Fibroblast of the conjunctiva (primary cell): ENCODE results near the gene KANSL3.
A peak's percentile ranks its signal among the peaks of the same experiment; 100 is the strongest.
"Not testable (repeated sequence)": the region's sequence is repeated elsewhere in the genome, so short reads cannot be mapped to it uniquely, and the experiment has no call there.

ENCODE experiments used
- DNase-seq: peaks from one replicate; pipeline ENCODE4 v3.0.0-alpha.2; 2010; ENCODE audit warnings: low read depth

The KANSL3 gene

DNA sequence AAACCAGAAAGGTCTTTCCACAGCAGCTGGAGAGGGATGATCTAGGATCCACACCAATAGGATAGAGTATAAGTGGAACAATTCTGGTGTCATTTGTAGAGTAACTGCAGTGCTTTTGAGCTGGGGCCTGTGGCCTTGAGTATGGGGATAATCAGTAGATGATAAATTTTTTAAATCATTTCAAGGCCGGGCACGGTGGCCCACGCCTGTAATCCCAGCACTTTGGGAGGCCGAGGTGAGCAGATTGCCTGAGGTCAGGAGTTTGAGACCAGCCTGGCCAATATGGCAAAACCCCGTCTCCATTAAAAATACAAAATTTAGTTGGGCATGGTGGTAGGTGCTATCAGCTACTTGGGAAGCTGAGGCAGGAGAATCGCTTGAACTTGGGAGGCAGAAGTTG is 80.7 kb downstream of the KANSL3 start:
- not testable (repeated sequence) for DNase-seq

DNA sequence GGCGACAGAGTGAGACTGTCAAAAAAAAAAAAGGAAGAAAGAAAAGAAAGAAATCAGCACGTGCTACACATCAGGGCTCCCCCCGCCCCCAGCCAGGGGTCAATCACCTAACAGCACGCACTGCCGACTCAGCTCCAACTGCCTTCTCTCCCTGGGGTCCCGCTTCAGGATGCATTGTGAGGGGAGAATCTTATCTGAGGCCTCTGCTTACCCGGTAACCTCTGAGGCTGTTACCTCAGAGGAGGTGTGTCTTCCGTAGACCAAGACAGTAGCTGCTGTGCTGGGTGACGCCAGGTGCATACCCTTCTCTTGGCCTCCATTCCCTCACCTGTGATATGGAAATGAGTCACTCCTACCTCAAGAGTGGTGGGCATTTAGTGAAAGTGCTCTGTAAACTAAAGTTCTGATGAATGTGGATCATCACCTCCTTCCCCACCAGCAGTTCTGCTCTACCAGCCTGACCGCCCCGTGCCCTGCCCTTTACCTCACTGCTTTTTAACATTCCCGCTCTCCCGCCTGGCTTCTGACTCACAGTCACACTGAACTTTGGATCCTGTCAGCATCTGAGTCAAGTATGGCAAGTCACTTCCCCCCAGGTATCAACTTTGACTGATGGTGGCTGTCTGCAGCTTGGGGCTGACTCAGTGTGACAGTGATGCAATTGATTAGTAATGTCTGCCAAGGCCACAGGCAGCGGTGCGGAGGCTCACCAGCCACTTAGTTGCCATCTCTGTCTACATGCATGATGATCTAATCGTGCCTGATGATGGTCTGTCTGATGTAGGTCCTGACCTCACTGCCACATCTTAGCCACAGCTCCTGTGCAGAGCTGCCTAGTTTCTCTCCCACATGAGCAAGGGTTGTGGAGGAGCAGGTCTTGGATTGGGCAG is 81.4 kb downstream of the KANSL3 start:
- peak; percentile 22 for DNase-seq

DNA sequence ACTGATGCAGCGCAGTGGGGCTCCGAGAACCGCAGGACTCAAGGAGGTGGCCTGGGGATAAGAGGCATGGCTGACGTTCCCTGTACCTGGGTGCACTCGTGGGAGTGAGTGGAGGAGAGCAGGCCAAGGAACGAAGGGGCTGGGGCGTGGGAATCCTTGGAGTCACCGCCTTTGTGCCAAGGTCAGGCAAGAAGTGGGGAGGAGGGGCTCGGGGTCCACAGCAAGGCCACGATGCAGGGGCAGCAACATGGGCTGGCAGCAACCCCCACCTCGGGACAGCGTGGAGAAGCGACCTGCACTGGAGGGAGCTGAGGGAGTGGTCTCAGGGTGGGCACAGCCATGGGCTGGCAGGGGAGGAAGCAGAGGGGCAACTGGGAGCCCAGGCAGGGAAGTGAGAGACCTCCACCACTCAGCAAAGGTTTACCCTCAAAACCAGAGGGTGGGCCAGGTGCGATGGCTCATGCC is 82.9 kb downstream of the KANSL3 start:
- DNase-seq, result no peak

DNA sequence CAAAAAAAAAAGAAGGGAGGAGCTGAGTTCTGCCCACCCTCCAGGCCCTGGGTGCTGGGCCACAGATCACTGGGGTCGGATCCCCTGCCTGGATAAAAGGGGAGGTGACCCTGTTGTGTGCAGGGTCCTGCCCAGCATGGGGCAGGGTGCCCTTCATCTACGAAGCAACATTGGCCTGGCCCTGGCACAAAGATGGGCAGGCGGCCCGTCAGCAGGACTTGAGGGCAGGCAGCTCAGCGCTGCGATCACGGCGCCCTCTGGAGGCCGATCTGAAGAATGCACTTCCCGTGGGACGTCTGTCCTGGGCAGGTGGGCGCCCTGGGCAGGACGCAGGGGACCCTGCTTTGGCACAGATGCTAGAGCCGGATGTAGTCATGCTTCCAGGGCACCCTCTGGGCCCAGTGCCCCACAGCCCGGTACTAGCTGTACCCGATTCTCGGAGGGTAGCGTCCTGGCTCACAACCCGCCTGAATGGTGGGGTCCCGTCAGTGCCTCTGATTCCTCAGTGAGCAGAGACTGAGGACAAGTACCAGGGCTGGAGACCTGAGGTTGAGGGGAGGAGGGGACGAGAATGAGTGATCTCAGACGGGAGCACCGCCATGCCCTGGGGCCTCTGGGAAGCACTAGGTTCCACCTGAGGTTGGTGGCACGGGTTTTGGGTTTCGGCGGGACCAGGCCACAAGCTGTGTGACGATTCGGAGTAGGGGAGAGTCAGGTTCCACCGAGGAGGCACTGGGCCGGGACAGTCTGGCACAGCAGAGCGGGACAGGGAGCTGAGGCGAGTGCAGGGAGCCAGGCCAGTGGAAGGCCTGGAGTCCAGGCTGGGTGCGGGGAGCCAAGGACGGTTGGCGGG is 83.6 kb downstream of the KANSL3 start:
- peak; percentile 47 for DNase-seq

DNA sequence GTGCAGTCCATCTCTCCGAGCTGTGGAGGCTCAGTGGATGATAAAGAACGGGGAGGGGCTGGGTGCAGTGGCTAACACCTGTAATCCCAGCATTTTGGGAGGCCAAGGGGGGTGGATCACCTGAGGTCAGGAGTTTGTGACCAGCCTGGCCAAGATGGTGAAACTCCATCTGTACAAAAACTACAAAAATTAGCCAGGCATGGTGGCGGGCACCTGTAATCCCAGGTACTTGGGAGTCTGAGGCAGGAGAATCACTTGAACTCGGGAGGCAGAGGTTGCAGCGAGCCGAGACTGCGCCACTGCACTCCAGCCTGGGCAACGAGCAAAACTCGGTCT is 84.2 kb downstream of the KANSL3 start:
- not testable (repeated sequence) for DNase-seq

DNA sequence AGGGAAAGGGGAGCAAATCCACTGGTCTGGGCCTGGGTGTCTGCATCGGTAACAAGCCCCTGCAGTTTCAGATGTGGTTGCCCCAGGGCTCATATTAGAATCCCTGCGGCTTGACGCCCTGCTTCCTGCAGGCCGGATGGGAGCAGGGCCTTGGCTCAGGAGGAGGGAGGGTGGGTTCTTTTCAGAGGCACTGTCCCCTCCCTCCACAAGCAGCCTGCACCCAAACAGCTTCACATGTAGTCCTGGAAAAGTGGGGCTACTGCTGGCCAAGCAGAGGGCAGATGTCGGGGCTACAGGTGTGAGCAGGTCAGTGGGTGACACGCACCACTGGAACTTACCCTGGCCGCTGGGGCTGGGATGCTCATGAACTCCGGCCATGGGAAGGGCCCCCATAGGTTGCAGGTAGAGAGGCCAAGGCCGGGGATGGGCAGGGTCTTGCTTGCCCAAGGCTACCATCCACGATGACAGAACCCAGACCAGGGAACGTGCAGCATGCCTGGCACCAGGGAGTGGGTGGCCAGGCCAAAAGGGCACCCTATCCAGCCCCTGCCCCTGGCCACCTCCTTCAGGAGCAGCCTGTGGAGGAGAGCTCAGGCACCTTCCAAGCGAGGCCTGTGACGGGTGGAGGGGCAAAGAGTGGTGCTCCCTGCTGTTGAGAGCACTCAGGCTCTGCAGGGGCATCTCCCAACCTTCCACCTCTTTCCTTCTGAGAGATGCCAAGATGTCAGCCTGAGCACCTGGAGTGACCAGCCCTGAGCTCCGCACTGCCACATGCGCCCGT is 84.7 kb downstream of the KANSL3 start:
- no peak for DNase-seq

DNA sequence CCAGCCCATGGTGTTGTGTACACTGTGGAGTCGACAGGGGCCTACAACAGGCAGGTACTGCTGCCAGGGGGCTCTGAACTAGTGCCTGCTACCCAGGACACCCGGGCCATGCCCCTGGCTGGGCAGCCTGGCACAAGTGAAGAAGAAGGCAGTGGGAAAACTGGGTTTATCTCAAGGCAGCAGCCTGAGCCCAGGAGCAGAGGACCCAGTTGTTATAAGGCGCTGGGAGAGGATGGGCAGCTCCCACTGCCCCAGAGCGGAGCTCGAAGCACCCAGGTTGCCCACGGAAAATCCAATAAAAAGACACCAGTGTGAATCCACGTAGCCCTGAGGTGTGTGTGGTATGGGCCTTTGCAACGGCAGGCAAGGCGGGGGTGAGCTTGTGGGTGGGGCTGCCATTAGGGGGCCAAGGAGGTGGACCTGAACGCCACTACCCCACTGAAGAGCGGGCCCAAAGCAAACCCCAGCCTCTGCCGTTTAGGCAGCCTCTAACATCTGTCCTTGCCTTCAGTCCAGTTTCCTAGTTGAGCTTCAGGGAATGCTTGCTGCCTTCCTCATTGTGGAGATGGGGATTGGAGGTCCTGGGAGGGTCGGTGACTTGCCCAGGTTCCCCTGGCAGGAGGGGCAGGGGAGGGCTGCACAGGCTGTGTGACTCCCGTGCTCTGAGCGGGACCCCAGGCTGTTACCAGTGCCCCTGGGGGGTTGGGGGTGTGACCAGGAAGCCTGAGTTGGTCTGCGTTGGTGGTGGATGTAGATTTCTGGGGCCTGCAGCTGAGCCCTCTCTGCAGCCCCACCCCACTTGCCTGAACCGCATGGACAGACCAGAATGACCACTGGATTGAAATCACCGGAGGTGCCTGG is 85.6 kb downstream of the KANSL3 start:
- DNase-seq, result no peak

DNA sequence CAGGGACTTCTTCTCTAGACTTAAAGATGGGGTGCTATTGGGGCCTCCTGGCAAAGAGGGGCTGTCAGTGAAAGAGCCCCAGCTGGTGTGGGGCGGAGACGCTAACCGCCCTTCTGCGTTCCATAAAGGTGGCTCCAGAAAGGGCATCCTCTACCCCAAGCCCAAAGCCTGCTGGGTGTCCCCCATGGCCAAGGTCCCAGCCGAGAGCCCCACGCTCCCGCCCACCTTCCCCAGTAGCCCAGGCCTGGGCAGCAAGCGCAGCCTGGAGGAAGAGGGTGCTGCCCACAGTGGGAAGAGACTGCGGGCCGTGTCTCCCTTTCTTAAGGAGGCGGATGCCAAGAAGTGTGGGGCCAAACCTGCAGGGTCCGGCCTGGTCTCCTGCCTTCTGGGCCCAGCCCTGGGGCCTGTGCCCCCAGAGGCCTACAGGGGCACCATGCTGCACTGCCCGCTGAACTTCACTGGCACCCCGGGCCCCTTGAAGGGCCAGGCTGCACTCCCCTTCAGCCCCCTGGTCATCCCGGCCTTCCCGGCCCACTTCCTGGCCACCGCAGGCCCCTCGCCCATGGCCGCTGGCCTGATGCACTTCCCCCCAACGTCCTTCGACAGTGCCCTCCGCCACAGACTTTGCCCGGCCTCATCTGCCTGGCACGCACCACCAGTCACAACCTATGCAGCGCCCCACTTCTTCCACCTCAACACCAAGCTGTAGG is 86.4 kb downstream of the KANSL3 start:
- DNase-seq, result no peak

DNA sequence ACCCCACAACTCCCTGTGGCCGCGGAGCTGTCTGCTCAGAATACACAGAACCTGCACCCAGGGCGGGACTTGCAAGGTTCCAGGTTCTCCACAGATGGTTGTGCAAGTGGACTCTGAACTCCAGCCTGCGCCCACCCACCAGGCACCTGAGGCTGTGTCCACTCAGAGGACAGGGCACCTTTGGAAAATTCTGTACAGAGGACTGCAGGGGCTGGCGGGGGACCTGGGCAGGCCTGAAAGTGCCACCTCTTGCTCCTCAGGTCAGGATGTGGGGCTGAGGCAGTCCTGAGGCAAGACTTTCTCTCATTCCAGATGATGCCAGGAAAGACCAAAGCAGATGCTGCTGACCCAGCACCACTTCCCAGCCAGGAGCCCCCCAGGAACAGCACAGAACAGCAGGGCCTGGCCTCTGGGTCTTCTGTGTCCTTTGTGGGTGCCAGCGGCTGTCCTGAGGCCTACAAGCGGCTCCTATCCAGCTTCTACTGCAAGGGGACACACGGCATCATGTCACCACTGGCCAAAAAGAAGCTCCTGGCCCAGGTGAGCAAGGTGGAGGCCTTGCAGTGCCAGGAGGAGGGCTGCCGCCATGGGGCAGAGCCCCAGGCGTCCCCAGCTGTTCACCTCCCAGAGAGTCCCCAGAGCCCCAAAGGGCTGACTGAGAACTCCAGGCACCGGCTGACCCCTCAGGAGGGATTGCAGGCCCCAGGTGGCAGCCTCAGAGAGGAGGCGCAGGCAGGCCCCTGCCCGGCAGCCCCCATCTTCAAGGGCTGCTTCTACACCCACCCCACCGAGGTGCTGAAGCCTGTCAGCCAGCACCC is 87.1 kb downstream of the KANSL3 start:
- no peak for DNase-seq

DNA sequence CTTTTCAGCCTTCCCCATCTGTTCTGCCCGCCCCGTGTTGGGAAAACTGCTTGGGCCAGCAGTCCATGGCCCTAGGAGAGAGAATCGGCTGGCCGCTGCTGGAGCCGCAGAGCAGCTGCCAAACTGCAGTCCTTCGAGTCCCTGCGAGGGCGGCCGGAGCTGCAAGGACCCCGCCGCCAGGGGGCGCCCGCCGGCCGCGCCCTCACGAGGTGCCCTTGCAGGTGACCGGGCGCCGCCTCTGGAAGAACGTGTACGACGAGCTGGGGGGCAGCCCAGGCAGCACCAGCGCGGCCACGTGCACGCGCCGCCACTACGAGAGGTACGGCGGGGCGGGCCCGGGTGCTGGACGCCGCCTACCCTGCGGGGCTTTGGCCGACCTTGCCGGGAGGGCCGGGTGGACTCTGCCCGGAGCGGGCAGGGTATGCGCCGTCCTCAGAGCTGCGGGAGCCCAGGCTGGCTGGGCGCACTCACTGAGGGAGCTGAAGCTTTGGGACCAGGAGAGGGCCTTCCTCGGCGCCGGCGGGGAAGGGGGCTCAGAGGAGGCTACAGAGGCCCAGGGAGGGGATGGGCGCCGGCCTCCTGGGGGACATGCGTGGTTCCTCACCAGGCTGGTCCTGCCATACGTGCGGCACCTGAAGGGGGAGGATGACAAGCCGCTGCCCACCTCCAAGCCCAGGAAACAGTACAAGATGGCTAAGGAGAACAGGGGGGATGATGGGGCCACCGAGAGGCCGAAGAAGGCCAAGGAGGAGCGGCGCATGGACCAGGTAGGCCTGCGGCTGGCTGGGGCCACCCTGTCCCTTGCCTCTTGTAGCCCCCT is 87.9 kb downstream of the KANSL3 start:
- DNase-seq, result no peak

DNA sequence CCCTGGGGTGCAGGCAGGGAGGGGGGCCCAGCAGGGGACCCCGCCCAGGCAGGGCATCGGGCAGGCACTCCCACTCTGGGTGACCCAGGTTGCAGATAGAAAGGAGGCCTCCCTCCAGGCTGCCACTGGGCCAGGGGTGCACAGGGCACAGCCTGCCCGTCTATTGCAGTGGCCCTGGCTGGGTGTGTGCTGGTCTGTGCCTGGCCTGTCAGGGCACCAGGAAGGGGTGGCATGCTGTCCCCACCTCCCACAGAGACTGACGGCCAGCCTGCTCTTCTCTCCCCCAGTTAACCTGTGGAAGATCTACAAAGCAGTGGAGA is 88.7 kb downstream of the KANSL3 start:
- DNase-seq, result no peak

DNA sequence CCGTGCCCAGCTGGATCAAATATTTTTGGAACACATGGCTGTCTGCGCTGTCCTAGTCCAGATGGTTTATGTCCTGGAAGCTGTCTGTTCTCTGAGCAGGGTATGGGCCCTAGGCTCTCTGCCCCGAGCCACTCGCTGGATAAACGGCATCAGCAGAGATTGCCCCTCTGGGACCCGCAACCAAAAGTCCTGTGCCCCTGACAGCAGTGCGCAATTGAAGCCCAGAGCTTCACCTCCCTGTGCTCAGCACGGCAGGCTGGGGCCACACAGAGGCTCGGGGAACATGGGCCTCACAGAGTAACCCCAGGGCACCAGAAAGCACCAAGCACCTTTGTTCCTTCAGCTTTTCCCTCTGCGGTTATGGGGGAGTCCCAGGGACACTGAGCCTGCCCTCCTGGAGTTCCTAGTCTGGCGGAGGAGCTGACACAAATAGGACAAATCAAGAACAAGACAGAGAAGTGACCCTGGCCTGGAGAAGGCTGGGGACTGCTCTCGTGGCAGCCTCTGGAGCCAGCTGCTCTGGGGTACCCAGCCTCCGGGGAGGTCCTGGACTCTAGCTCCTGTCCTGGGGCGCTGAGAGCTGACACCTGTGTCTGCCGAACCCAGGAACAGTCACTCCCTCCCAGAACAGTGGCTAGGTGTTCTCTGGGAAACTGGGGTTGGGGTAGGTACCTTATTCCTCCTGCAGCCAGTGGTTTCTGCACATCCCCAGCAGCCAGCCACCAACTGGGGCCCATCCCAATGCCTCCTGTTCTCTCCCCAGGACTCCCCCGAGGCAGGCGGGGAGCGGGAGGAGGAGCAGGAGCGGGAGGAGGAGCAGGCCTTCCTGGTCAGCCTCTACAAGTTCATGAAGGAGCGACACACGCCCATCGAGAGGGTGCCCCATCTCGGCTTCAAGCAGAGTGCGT is 89.3 kb downstream of the KANSL3 start:
- DNase-seq, result no peak

DNA sequence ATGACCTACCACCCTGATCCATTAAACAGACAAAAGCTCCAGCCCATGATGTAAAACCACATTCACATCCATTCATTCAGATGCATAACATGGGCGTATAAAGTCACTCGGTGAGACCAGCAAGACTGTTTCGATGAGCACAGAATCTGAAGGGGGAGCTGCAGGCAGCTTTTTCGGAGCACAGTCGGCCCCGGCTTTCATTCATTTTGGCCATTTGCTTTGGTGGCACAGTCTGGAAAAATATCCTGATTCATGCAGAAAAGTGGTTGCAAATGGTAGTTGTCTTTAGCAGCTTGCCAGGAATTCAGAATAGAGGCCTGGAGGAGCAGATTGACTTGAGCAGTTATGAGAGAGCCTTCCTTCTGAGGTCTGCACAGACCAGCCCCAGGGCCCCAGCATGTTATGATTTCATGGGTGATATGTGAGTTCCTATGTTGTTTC is 90.4 kb downstream of the KANSL3 start:
- DNase-seq, result peak; percentile 23

DNA sequence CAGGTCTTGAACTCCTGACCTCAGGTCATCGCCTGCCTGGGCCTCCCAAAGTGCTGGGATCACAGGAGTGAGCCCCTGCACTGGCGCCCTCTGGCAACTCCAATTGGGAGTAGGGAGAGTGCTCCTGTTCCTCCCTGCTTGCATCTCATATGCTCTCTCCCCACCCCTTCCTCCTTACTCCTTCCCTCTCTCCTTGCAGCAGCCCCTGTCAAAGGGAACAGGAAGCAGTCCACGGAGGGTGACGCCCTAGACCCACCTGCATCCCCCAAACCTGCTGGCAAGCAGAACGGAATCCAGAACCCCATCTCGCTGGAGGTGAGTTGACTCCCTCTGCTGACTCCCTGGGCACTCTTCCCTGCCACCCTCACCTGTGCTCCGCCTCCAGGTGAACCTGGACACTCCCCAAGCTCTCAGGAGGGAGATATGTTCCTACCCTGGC is 90.9 kb downstream of the KANSL3 start:
- DNase-seq, result no peak

DNA sequence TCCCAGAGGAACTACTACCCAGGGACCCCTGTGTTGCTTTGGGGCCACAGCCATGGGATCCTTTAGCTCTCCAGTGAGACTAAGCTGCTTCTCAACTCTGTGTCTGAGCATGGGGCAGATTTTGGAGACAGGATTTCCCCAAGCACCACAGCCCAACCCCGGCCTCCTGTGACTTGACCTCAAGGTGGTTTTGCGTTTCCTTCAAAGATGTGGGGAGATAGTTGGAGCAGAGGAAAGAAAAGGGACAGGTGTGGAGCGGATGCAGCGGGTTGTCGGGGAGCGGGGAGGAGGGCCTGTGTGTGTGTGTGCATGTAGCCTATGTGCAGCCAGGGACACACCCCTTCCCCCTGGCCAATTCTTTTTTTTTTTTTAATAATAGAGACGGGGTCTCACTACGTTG is 91.3 kb downstream of the KANSL3 start:
- no peak for DNase-seq

DNA sequence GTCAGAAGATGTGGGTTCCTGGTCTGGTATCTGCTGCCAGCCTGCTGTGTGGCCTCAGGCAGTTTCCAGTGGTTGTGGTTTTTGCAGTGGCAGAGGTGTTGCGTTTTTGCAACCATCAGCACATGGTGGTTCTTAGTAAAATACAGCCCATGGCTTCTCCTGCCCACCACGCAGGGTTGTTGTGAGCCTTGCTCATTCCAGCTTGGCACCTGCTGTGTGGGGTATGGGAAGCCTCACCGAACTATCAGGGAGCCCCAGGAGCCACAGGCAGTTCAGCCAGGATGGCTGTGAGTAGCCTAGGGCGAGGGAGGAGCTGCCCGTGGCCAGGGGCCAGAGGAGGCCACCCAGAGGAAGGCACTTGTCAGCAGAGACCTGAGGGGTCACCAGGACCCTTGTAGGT is 91.8 kb downstream of the KANSL3 start:
- no peak for DNase-seq
